Neural cell (in vitro differentiated cells): Measurements from ENCODE around the gene FXYD2. TPM values are rescaled to one million over a fixed set of nuclear protein-coding genes. Genes with fewer than 3 reads are reported as not detected.

Source experiments
- H2AFZ ChIP-seq: fragments of 200-600, 300-800 bp; sonication (generic), shearing (Covaris generic); 2 replicates; pipeline ENCODE4 v1.6.0; 2014; ENCODE audit warnings: low read depth, mild to moderate bottlenecking, antibody characterized with exemption, low read length, moderate library complexity
- H3F3A ChIP-seq: fragments of 200-600 bp; shearing (Covaris generic); 2 replicates; pipeline ENCODE4 v1.6.1; 2016; ENCODE audit warnings: mild to moderate bottlenecking, moderate library complexity, mixed read lengths, antibody characterized with exemption, low read length; ENCODE audit not compliant: insufficient read depth, poor library complexity, severe bottlenecking
- H3K27ac ChIP-seq: fragments of 200-600, 300-800 bp; sonication (generic), shearing (Covaris generic); 2 replicates; pipeline ENCODE4 v1.5.1; 2014; ENCODE audit warnings: mild to moderate bottlenecking, low read length, moderate library complexity
- H3K27me3 ChIP-seq: fragments of 300-800, 200-600 bp; sonication (generic), shearing (Covaris generic); 2 replicates; pipeline ENCODE4 v1.6.0; 2014; ENCODE audit warnings: mild to moderate bottlenecking, low read depth, low read length, moderate library complexity; ENCODE audit not compliant: insufficient read depth
- H3K36me3 ChIP-seq: fragments of 300-800, 200-600 bp; sonication (generic), shearing (Covaris generic); 2 replicates; pipeline ENCODE4 v1.5.1; 2014; ENCODE audit warnings: mild to moderate bottlenecking, antibody characterized with exemption, low read length, moderate library complexity; ENCODE audit not compliant: insufficient read depth
- H3K4me2 ChIP-seq: fragments of 300-800, 200-600 bp; sonication (generic), shearing (Covaris generic); 2 replicates; pipeline ENCODE4 v1.6.0; 2014; ENCODE audit warnings: mild to moderate bottlenecking, low read length
- H3K4me3 ChIP-seq: fragments of 300-800, 200-600 bp; sonication (generic), shearing (Covaris generic); 2 replicates; pipeline ENCODE4 v1.5.1; 2014; ENCODE audit warnings: mild to moderate bottlenecking, low read length, moderate library complexity
- H3K79me2 ChIP-seq: fragments of 200-600 bp; shearing (Covaris generic); replicated peaks from 2 replicates; pipeline ENCODE4 v1.6.0; 2014; ENCODE audit warnings: mild to moderate bottlenecking, low read length, moderate library complexity; ENCODE audit not compliant: insufficient read depth
- H3K9ac ChIP-seq: fragments of 300-800, 200-600 bp; sonication (generic), shearing (Covaris generic); 2 replicates; pipeline ENCODE4 v1.6.1; 2016; ENCODE audit warnings: mild to moderate bottlenecking, low read length, mixed read lengths
- H3K9me2 ChIP-seq: fragments of 200-600 bp; shearing (Covaris generic); 2 replicates; pipeline ENCODE4 v1.6.1; 2016; ENCODE audit warnings: mild to moderate bottlenecking, low read length, mixed read lengths; ENCODE audit not compliant: insufficient read depth
- H3K9me3 ChIP-seq: fragments of 200-600, 300-800 bp; sonication (generic), shearing (Covaris generic); 2 replicates; pipeline ENCODE4 v1.6.1; 2016; ENCODE audit warnings: mild to moderate bottlenecking, mixed run types, low read length, moderate library complexity, mixed read lengths
- H4K20me1 ChIP-seq: fragments of 200-600 bp; shearing (Covaris generic); 2 replicates; pipeline ENCODE4 v1.6.1; 2016; ENCODE audit warnings: mild to moderate bottlenecking, mixed run types; ENCODE audit not compliant: insufficient read depth
- MXI1 ChIP-seq: fragments of 450-650 bp; conservative IDR thresholded peaks from 2 replicates; pipeline ENCODE4 v1.6.1; 2014; ENCODE audit warnings: antibody characterized with exemption, mild to moderate bottlenecking; ENCODE audit not compliant: poor library complexity, severe bottlenecking
- RAD21 ChIP-seq: fragments of 450-650 bp; conservative IDR thresholded peaks from 2 replicates; pipeline ENCODE4 v1.6.1; 2014; ENCODE audit warnings: antibody characterized with exemption, mild to moderate bottlenecking, moderate library complexity
- REST ChIP-seq: IDR thresholded peaks from 2 replicates; pipeline ENCODE4 v1.6.1; 2012; ENCODE audit warnings: borderline replicate concordance
- SMC3 ChIP-seq: fragments of 450-650 bp; conservative IDR thresholded peaks from 2 replicates; pipeline ENCODE4 v1.6.1; 2014; ENCODE audit warnings: antibody characterized with exemption, mild to moderate bottlenecking, moderate library complexity; ENCODE audit not compliant: poor library complexity
- TAF1 ChIP-seq: IDR thresholded peaks from 2 replicates; pipeline ENCODE4 v1.6.1; 2012; ENCODE audit warnings: low read depth
- polyA plus RNA-seq: library from polyadenylated mRNA; depleted of rRNA; stranded (reverse); fragments of >200 nt; gene quantifications from 2 replicates; pipeline ENCODE4 v1.2.3, GENCODE V29; 2014
- TF ChIP-seq, protein P1 (sequence below): fragments of 450-650 bp; IDR thresholded peaks from 2 replicates; pipeline ENCODE4 v1.5.1; 2014; ENCODE audit warnings: antibody characterized with exemption, mild to moderate bottlenecking, moderate library complexity; ENCODE audit not compliant: poor library complexity, severe bottlenecking

FXYD2 gene
- polyA plus RNA-seq, 1 donor from 2014 or later, result 4.8 TPM

GRCh38 chr11:117820071-117820470, 4.5 kb downstream of the FXYD2 start:
- H3K79me2 ChIP-seq, result no peaks in the 10 kb centered on the region
- H3K9me2 ChIP-seq, result no peaks in the 10 kb centered on the region
- H3K4me3 ChIP-seq, result no peak overlapping the region
- H3K9ac ChIP-seq, result no peak overlapping the region
- H3F3A ChIP-seq, result no peaks in the 10 kb centered on the region
- H3K27ac ChIP-seq, result no peak overlapping the region
- H3K4me2 ChIP-seq, result no peak overlapping the region
- H3K36me3 ChIP-seq, result no peaks in the 10 kb centered on the region
- no peaks in the 10 kb centered on the region for H4K20me1 ChIP-seq
- no peaks in the 10 kb centered on the region for H3K9me3 ChIP-seq
- H3K27me3 ChIP-seq, result no peaks in the 10 kb centered on the region
- TF ChIP-seq SMC3 (no peak), REST (no peak), RAD21 (no peak), MXI1 (no peak)
- H2AFZ ChIP-seq, result no peak overlapping the region

- H3K36me3 ChIP-seq, result no peaks in the 10 kb centered on the region
- no peak overlapping the region for H3K9ac ChIP-seq
- H3K4me3 ChIP-seq, result no peak overlapping the region
- H2AFZ ChIP-seq, result no peak overlapping the region
- no peaks in the 10 kb centered on the region for H3K27me3 ChIP-seq
- no peak overlapping the region for H3K4me2 ChIP-seq
- H3K79me2 ChIP-seq, result no peaks in the 10 kb centered on the region
- no peaks in the 10 kb centered on the region for H4K20me1 ChIP-seq
- TF ChIP-seq, protein P1, sequence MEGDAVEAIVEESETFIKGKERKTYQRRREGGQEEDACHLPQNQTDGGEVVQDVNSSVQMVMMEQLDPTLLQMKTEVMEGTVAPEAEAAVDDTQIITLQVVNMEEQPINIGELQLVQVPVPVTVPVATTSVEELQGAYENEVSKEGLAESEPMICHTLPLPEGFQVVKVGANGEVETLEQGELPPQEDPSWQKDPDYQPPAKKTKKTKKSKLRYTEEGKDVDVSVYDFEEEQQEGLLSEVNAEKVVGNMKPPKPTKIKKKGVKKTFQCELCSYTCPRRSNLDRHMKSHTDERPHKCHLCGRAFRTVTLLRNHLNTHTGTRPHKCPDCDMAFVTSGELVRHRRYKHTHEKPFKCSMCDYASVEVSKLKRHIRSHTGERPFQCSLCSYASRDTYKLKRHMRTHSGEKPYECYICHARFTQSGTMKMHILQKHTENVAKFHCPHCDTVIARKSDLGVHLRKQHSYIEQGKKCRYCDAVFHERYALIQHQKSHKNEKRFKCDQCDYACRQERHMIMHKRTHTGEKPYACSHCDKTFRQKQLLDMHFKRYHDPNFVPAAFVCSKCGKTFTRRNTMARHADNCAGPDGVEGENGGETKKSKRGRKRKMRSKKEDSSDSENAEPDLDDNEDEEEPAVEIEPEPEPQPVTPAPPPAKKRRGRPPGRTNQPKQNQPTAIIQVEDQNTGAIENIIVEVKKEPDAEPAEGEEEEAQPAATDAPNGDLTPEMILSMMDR, result peak; percentile 90
- peak; percentile 93 for TF ChIP-seq RAD21
- peak; percentile 96 for TF ChIP-seq SMC3
- no peak for TF ChIP-seq TAF1
- no peaks in the 10 kb centered on the region for H3K9me3 ChIP-seq
- no peaks in the 10 kb centered on the region for H3F3A ChIP-seq
- no peak overlapping the region for H3K27ac ChIP-seq
- no peaks in the 10 kb centered on the region for H3K9me2 ChIP-seq
Measured at GRCh38 chr11:117819096-117820040, 5.2 kb downstream of the FXYD2 start.
